ENCODE data around the gene ZCCHC14. TPM values are rescaled to one million over a fixed set of nuclear protein-coding genes. Genes with fewer than 3 reads are reported as not detected.

ZCCHC14 gene
- total RNA-seq, 1 experiment from 2014 or later, result 4.7 TPM

GRCh38 chr16:87463722-87464690 lies 28.8 kb downstream of the ZCCHC14 start:
- no peak for DNase-seq (ENCODE audit: extremely low read depth, low read depth)

GRCh38 chr16:87461466-87461991 lies 31.3 kb downstream of the ZCCHC14 start:
- peak; percentile 69 for DNase-seq (ENCODE audit: extremely low read depth, low read depth)

GRCh38 chr16:87460936-87461335 lies 31.9 kb downstream of the ZCCHC14 start:
- DNase-seq (ENCODE audit: extremely low read depth, low read depth), result no peak

- DNase-seq (ENCODE audit: extremely low read depth, low read depth), result no peak
Measured at GRCh38 chr16:87459833-87460232, 33.0 kb downstream of the ZCCHC14 start.

GRCh38 chr16:87459027-87459426 lies 33.8 kb downstream of the ZCCHC14 start:
- DNase-seq (ENCODE audit: extremely low read depth, low read depth), result no peak

GRCh38 chr16:87458424-87458915 lies 34.4 kb downstream of the ZCCHC14 start:
- no peak for DNase-seq (ENCODE audit: extremely low read depth, low read depth)

- no peak for DNase-seq (ENCODE audit: extremely low read depth, low read depth)
Measured at GRCh38 chr16:87457709-87458423, 35.0 kb downstream of the ZCCHC14 start.

GRCh38 chr16:87457061-87457611 lies 35.7 kb downstream of the ZCCHC14 start:
- DNase-seq (ENCODE audit: extremely low read depth, low read depth), result no peak

GRCh38 chr16:87454391-87454790 lies 38.4 kb downstream of the ZCCHC14 start:
- DNase-seq (ENCODE audit: extremely low read depth, low read depth), result no peak

GRCh38 chr16:87453326-87453725 lies 39.5 kb downstream of the ZCCHC14 start:
- DNase-seq (ENCODE audit: extremely low read depth, low read depth), result no peak

GRCh38 chr16:87451563-87452210 lies 41.1 kb downstream of the ZCCHC14 start:
- no peak for DNase-seq (ENCODE audit: extremely low read depth, low read depth)

- DNase-seq (ENCODE audit: extremely low read depth, low read depth), result no peak
Measured at GRCh38 chr16:87448866-87449265, 44.0 kb downstream of the ZCCHC14 start.

GRCh38 chr16:87447323-87447722 lies 45.5 kb downstream of the ZCCHC14 start:
- DNase-seq (ENCODE audit: extremely low read depth, low read depth), result no peak

GRCh38 chr16:87446479-87446878 lies 46.3 kb downstream of the ZCCHC14 start:
- DNase-seq (ENCODE audit: extremely low read depth, low read depth), result no peak

GRCh38 chr16:87445486-87445885 lies 47.3 kb downstream of the ZCCHC14 start:
- no peak for DNase-seq (ENCODE audit: extremely low read depth, low read depth)

- no peak for DNase-seq (ENCODE audit: extremely low read depth, low read depth)
Measured at GRCh38 chr16:87443964-87444363, 48.9 kb downstream of the ZCCHC14 start.

GRCh38 chr16:87443016-87443415 lies 49.8 kb downstream of the ZCCHC14 start:
- DNase-seq (ENCODE audit: extremely low read depth, low read depth), result no peak

- no peak for DNase-seq (ENCODE audit: extremely low read depth, low read depth)
Measured at GRCh38 chr16:87442581-87442966, 50.2 kb downstream of the ZCCHC14 start.

- DNase-seq (ENCODE audit: extremely low read depth, low read depth), result no peak
Measured at GRCh38 chr16:87441886-87442580, 50.8 kb downstream of the ZCCHC14 start.

- no peak for DNase-seq (ENCODE audit: extremely low read depth, low read depth)
Measured at GRCh38 chr16:87439926-87440325, 52.9 kb downstream of the ZCCHC14 start.

All from NCI-H460 (cell line).